Mesenchymal stem cell (in vitro differentiated cells and primary cell): ENCODE data around the gene ECEL1.
A peak's percentile ranks its signal among the peaks of the same experiment; 100 is the strongest.

ENCODE experiments used
- DNase-seq: peaks from one replicate; pipeline ENCODE4 v3.0.0-alpha.2; 2013
- H2AFZ ChIP-seq: one replicate; pipeline ENCODE4 v1.6.1; 2013; ENCODE audit warnings: low read depth, mild to moderate bottlenecking, control low read depth, inconsistent platforms, low read length, moderate library complexity
- H2AK5ac ChIP-seq: 2 replicates; pipeline ENCODE4 v1.6.1; 2013; ENCODE audit warnings: low read length, moderate library complexity, mild to moderate bottlenecking, inconsistent platforms; ENCODE audit not compliant: severe bottlenecking
- H2BK120ac ChIP-seq: one replicate; pipeline ENCODE4 v1.6.1; 2013; ENCODE audit warnings: low read depth, mild to moderate bottlenecking, inconsistent platforms, low read length, moderate library complexity
- H2BK12ac ChIP-seq, 2 experiments: one replicate each; pipeline ENCODE4 v1.6.1; 2013; ENCODE audit warnings: inconsistent platforms in 2 of 2, low read length in 2 of 2, mild to moderate bottlenecking in 2 of 2, moderate library complexity in 2 of 2, control low read depth in 1 of 2
- H2BK15ac ChIP-seq: one replicate; pipeline ENCODE4 v1.6.1; 2013; ENCODE audit warnings: mild to moderate bottlenecking, low read depth, inconsistent platforms; ENCODE audit not compliant: poor library complexity, severe bottlenecking
- H2BK5ac ChIP-seq: 2 replicates; pipeline ENCODE4 v1.6.1; 2013; ENCODE audit warnings: low read depth, mild to moderate bottlenecking, low read length, control low read depth, inconsistent platforms; ENCODE audit not compliant: poor library complexity, severe bottlenecking
- H3K14ac ChIP-seq, 2 experiments: one replicate each; pipeline ENCODE4 v1.6.1; 2013; ENCODE audit warnings: inconsistent platforms in 2 of 2, low read length in 2 of 2, control low read depth in 1 of 2, mild to moderate bottlenecking in 1 of 2, moderate library complexity in 1 of 2
- H3K18ac ChIP-seq, 2 experiments: one replicate each; pipeline ENCODE4 v1.6.1; 2013; ENCODE audit warnings: inconsistent platforms in 2 of 2, low read length in 2 of 2, control low read depth in 1 of 2, low read depth in 1 of 2, mild to moderate bottlenecking in 1 of 2
- H3K23ac ChIP-seq, 2 experiments: one replicate each; pipeline ENCODE4 v1.6.1; 2013; ENCODE audit warnings: inconsistent platforms in 2 of 2, low read length in 2 of 2, mild to moderate bottlenecking in 2 of 2, moderate library complexity in 2 of 2, control low read depth in 1 of 2
- H3K27ac ChIP-seq: 2 replicates; pipeline ENCODE4 v1.5.1; 2013; ENCODE audit warnings: mild to moderate bottlenecking, moderate library complexity, low read length, control low read depth, inconsistent platforms; ENCODE audit not compliant: poor library complexity, severe bottlenecking
- H3K27me3 ChIP-seq, 2 experiments: 2 replicates each; pipeline versions ENCODE4 v1.6.1 to v1.7.0; 2013; ENCODE audit warnings: low read length in 2 of 2, mild to moderate bottlenecking in 2 of 2, moderate library complexity in 2 of 2, control low read depth in 1 of 2, inconsistent platforms in 1 of 2; ENCODE audit not compliant: control insufficient read depth in 1 of 2, insufficient read depth in 1 of 2
- H3K36me3 ChIP-seq, 2 experiments: 2 replicates each; pipeline versions ENCODE4 v1.6.1 to v1.7.0; 2013; ENCODE audit warnings: low read length in 2 of 2, control low read depth in 1 of 2, inconsistent platforms in 1 of 2, low read depth in 1 of 2, mild to moderate bottlenecking in 1 of 2; ENCODE audit not compliant: insufficient read depth in 2 of 2, control insufficient read depth in 1 of 2
- H3K4ac ChIP-seq, 2 experiments: one replicate each; pipeline ENCODE4 v1.6.1; 2013; ENCODE audit warnings: inconsistent platforms in 2 of 2, low read length in 2 of 2, mild to moderate bottlenecking in 2 of 2, moderate library complexity in 2 of 2, control low read depth in 1 of 2, low read depth in 1 of 2
- H3K4me1 ChIP-seq: 2 replicates; pipeline ENCODE4 v1.6.1; 2013; ENCODE audit warnings: low read depth, low read length, control low read depth; ENCODE audit not compliant: control insufficient read depth, insufficient read depth
- H3K4me2 ChIP-seq: 2 replicates; pipeline ENCODE4 v1.6.1; 2013; ENCODE audit warnings: low read length, mild to moderate bottlenecking, inconsistent platforms; ENCODE audit not compliant: poor library complexity, severe bottlenecking
- H3K4me3 ChIP-seq, 2 experiments: 2 replicates each; pipeline versions ENCODE4 v1.5.1 to v1.7.0; 2013; ENCODE audit warnings: low read length in 2 of 2, mild to moderate bottlenecking in 2 of 2, control low read depth in 1 of 2, low read depth in 1 of 2; ENCODE audit not compliant: insufficient read depth in 1 of 2
- H3K79me1 ChIP-seq: replicated peaks from 2 replicates; pipeline ENCODE4 v1.6.1; 2013; ENCODE audit warnings: mild to moderate bottlenecking, control low read depth, low read length, inconsistent platforms; ENCODE audit not compliant: poor library complexity, severe bottlenecking
- H3K9ac ChIP-seq: 2 replicates; pipeline ENCODE4 v1.7.0; 2013; ENCODE audit warnings: mild to moderate bottlenecking, low read length, moderate library complexity
- H3K9me3 ChIP-seq: 2 replicates; pipeline ENCODE4 v1.7.0; 2013; ENCODE audit warnings: mild to moderate bottlenecking, low read length; ENCODE audit not compliant: control insufficient read depth
- H4K8ac ChIP-seq: one replicate; pipeline ENCODE4 v1.6.1; 2013; ENCODE audit warnings: inconsistent platforms, mild to moderate bottlenecking, low read length, moderate library complexity
- H4K91ac ChIP-seq: one replicate; pipeline ENCODE4 v1.6.1; 2013; ENCODE audit warnings: mild to moderate bottlenecking, low read length, inconsistent platforms
- WGBS: methylation state at CpG from one replicate; pipeline ENCODE4 v1.1.7; 2013; ENCODE audit warnings: mixed read lengths; 5-methylcytosine and 5-hydroxymethylcytosine counted together

ECEL1 gene

GRCh38 chr2:232520489-232520888, 32.9 kb upstream of the ECEL1 start:
- Histone ChIP-seq H3K4me1 (peaks cover 18% of the 10 kb centered on the region), H3K14ac (no peak overlapping the region), H2BK12ac (no peak overlapping the region), H2BK5ac (no peak overlapping the region), H2BK120ac (no peak overlapping the region), H3K9me3 (no peaks in the 10 kb centered on the region), H4K91ac (no peak overlapping the region), H3K4ac (no peak overlapping the region), H3K36me3 (no peaks in the 10 kb centered on the region), H3K27me3 (peaks cover 84% of the 10 kb centered on the region in 2 experiments), H2AFZ (no peak overlapping the region), H3K79me1 (no peaks in the 10 kb centered on the region), H3K4me2 (no peak overlapping the region), H3K4me3 (no peak overlapping the region), H3K27ac (no peak overlapping the region), H4K8ac (no peak overlapping the region), H2BK15ac (no peak overlapping the region), H3K18ac (no peak overlapping the region), H2AK5ac (no peak overlapping the region), H3K23ac (no peak overlapping the region), H3K9ac (no peak overlapping the region)
- DNase-seq: no peak
- WGBS: 79% methylated on average over 6 of the region's 15 CpGs

GRCh38 chr2:232519581-232520438, 32.2 kb upstream of the ECEL1 start, which contains the start of gene PRSS56:
Gene PRSS56 (plus strand): TSS chr2:232520388. CDS start chr2:232520599, 211 bp downstream.
- WGBS: 38% methylated on average over 8 of the region's 19 CpGs
- Histone ChIP-seq H4K8ac (no peak within 1 kb of the TSS), H2AK5ac (no peak within 1 kb of the TSS), H3K4me1 (peaks cover 18% of the 10 kb centered on the region), H3K14ac (no peak within 1 kb of the TSS), H3K9ac (no peak within 1 kb of the TSS), H3K27me3 (peaks cover 82 to 88% of the 10 kb centered on the region in 2 experiments), H3K4ac (no peak within 1 kb of the TSS), H3K36me3 (no peaks in the 10 kb centered on the region), H3K27ac (no peak within 1 kb of the TSS), H2BK15ac (no peak within 1 kb of the TSS), H3K18ac (no peak within 1 kb of the TSS), H2BK120ac (no peak within 1 kb of the TSS), H4K91ac (no peak within 1 kb of the TSS), H3K4me3 (no peak within 1 kb of the TSS), H2AFZ (no peak within 1 kb of the TSS), H2BK12ac (no peak within 1 kb of the TSS), H3K9me3 (no peaks in the 10 kb centered on the region), H3K4me2 (no peak within 1 kb of the TSS), H3K23ac (no peak within 1 kb of the TSS), H3K79me1 (no peaks in the 10 kb centered on the region), H2BK5ac (no peak within 1 kb of the TSS)
- DNase-seq: no peak

DNA sequence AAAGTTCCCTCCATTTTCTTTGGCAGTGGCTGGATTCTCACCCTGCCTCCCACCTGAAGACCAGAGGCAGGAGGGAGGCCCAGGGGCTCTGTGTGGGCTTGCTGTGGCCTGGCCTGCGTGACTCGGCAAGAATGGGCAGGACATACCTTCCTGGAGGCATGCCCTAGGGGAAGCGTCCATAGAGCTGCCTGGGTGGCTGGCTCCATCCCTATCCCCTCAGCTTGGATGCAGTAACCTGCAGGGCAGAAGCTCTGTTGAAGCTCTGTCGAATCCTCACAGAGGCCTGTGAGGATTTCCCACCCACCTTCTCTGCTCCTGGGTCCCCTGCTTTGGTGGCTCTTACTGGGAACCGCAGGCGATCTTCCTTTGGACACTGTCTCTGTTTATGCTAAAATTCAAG, 31.2 kb upstream of the ECEL1 start:
- 63% methylated on average over 6 of the region's 6 CpGs for WGBS

GRCh38 chr2:232516551-232516950, 28.9 kb upstream of the ECEL1 start:
- H3K9me3 ChIP-seq: no peaks in the 10 kb centered on the region
- no peaks in the 10 kb centered on the region for H3K79me1 ChIP-seq
- no peak overlapping the region for H4K8ac ChIP-seq
- H2BK120ac ChIP-seq: no peak overlapping the region
- no peak overlapping the region for H2BK5ac ChIP-seq
- no peak overlapping the region for H3K23ac ChIP-seq
- no peak overlapping the region for H3K14ac ChIP-seq
- no peak overlapping the region for H3K4me2 ChIP-seq
- no peak overlapping the region for H4K91ac ChIP-seq
- no peak overlapping the region for H3K18ac ChIP-seq
- H3K27ac ChIP-seq: no peak overlapping the region
- H3K36me3 ChIP-seq: no peaks in the 10 kb centered on the region
- no peak overlapping the region for H3K4ac ChIP-seq
- no peak overlapping the region for H2BK12ac ChIP-seq
- WGBS: 72% methylated on average over 3 of the region's 3 CpGs
- peaks cover 84 to 87% of the 10 kb centered on the region in 2 experiments for H3K27me3 ChIP-seq
- no peak overlapping the region for H2AFZ ChIP-seq
- no peak overlapping the region for H2AK5ac ChIP-seq
- no peaks in the 10 kb centered on the region for H3K4me1 ChIP-seq
- no peak for DNase-seq
- H2BK15ac ChIP-seq: no peak overlapping the region
- H3K9ac ChIP-seq: no peak overlapping the region
- H3K4me3 ChIP-seq: no peak overlapping the region

More for the DNA sequence above, 31.2 kb upstream of the ECEL1 start:
- Histone ChIP-seq H2BK120ac (no peak overlapping the region), H3K23ac (peak overlapping the region in 1 of 2 experiments; percentile 36), H3K4ac (no peak overlapping the region), H3K27me3 (peaks cover 82 to 84% of the 10 kb centered on the region in 2 experiments), H3K14ac (no peak overlapping the region), H3K4me1 (peaks cover 13% of the 10 kb centered on the region), H3K4me2 (no peak overlapping the region), H2BK12ac (no peak overlapping the region), H3K36me3 (no peaks in the 10 kb centered on the region), H2AK5ac (no peak overlapping the region), H2BK5ac (no peak overlapping the region), H3K9ac (no peak overlapping the region), H4K91ac (no peak overlapping the region), H3K79me1 (no peaks in the 10 kb centered on the region), H4K8ac (no peak overlapping the region), H2BK15ac (no peak overlapping the region), H3K4me3 (no peak overlapping the region), H3K27ac (no peak overlapping the region), H3K18ac (no peak overlapping the region), H3K9me3 (no peaks in the 10 kb centered on the region), H2AFZ (no peak overlapping the region)
- DNase-seq: no peak
